Neural cell (in vitro differentiated cells): Measurements from ENCODE around the gene C21orf91. TPM values are rescaled to one million over a fixed set of nuclear protein-coding genes. Genes with fewer than 3 reads are reported as not detected.

Experiments
- H2AFZ ChIP-seq: fragments of 200-600, 300-800 bp; sonication (generic), shearing (Covaris generic); 2 replicates; pipeline ENCODE4 v1.6.0; 2014; ENCODE audit warnings: low read depth, mild to moderate bottlenecking, antibody characterized with exemption, low read length, moderate library complexity
- H3F3A ChIP-seq: fragments of 200-600 bp; shearing (Covaris generic); 2 replicates; pipeline ENCODE4 v1.6.1; 2016; ENCODE audit warnings: mild to moderate bottlenecking, moderate library complexity, mixed read lengths, antibody characterized with exemption, low read length; ENCODE audit not compliant: insufficient read depth, poor library complexity, severe bottlenecking
- H3K27ac ChIP-seq: fragments of 200-600, 300-800 bp; sonication (generic), shearing (Covaris generic); 2 replicates; pipeline ENCODE4 v1.5.1; 2014; ENCODE audit warnings: mild to moderate bottlenecking, low read length, moderate library complexity
- H3K27me3 ChIP-seq: fragments of 300-800, 200-600 bp; sonication (generic), shearing (Covaris generic); 2 replicates; pipeline ENCODE4 v1.6.0; 2014; ENCODE audit warnings: mild to moderate bottlenecking, low read depth, low read length, moderate library complexity; ENCODE audit not compliant: insufficient read depth
- H3K36me3 ChIP-seq: fragments of 300-800, 200-600 bp; sonication (generic), shearing (Covaris generic); 2 replicates; pipeline ENCODE4 v1.5.1; 2014; ENCODE audit warnings: mild to moderate bottlenecking, antibody characterized with exemption, low read length, moderate library complexity; ENCODE audit not compliant: insufficient read depth
- H3K4me2 ChIP-seq: fragments of 300-800, 200-600 bp; sonication (generic), shearing (Covaris generic); 2 replicates; pipeline ENCODE4 v1.6.0; 2014; ENCODE audit warnings: mild to moderate bottlenecking, low read length
- H3K4me3 ChIP-seq: fragments of 300-800, 200-600 bp; sonication (generic), shearing (Covaris generic); 2 replicates; pipeline ENCODE4 v1.5.1; 2014; ENCODE audit warnings: mild to moderate bottlenecking, low read length, moderate library complexity
- H3K79me2 ChIP-seq: fragments of 200-600 bp; shearing (Covaris generic); replicated peaks from 2 replicates; pipeline ENCODE4 v1.6.0; 2014; ENCODE audit warnings: mild to moderate bottlenecking, low read length, moderate library complexity; ENCODE audit not compliant: insufficient read depth
- H3K9ac ChIP-seq: fragments of 300-800, 200-600 bp; sonication (generic), shearing (Covaris generic); 2 replicates; pipeline ENCODE4 v1.6.1; 2016; ENCODE audit warnings: mild to moderate bottlenecking, low read length, mixed read lengths
- H3K9me2 ChIP-seq: fragments of 200-600 bp; shearing (Covaris generic); 2 replicates; pipeline ENCODE4 v1.6.1; 2016; ENCODE audit warnings: mild to moderate bottlenecking, low read length, mixed read lengths; ENCODE audit not compliant: insufficient read depth
- H3K9me3 ChIP-seq: fragments of 200-600, 300-800 bp; sonication (generic), shearing (Covaris generic); 2 replicates; pipeline ENCODE4 v1.6.1; 2016; ENCODE audit warnings: mild to moderate bottlenecking, mixed run types, low read length, moderate library complexity, mixed read lengths
- H4K20me1 ChIP-seq: fragments of 200-600 bp; shearing (Covaris generic); 2 replicates; pipeline ENCODE4 v1.6.1; 2016; ENCODE audit warnings: mild to moderate bottlenecking, mixed run types; ENCODE audit not compliant: insufficient read depth
- EP300 ChIP-seq: fragments of 450-650 bp; conservative IDR thresholded peaks from 2 replicates; pipeline ENCODE4 v1.6.1; 2014; ENCODE audit warnings: antibody characterized with exemption, mild to moderate bottlenecking, moderate library complexity; ENCODE audit not compliant: poor library complexity, severe bottlenecking
- EZH2 ChIP-seq: fragments of 200-600, 300-800 bp; shearing (Covaris generic), sonication (generic); IDR thresholded peaks from 2 replicates; pipeline ENCODE4 v1.6.1; 2014; ENCODE audit warnings: antibody characterized with exemption, low read length, borderline replicate concordance, mild to moderate bottlenecking; ENCODE audit not compliant: insufficient read depth, poor library complexity, severe bottlenecking
- MXI1 ChIP-seq: fragments of 450-650 bp; conservative IDR thresholded peaks from 2 replicates; pipeline ENCODE4 v1.6.1; 2014; ENCODE audit warnings: antibody characterized with exemption, mild to moderate bottlenecking; ENCODE audit not compliant: poor library complexity, severe bottlenecking
- POLR2AphosphoS5 ChIP-seq: IDR thresholded peaks from 2 replicates; pipeline ENCODE4 v1.6.1; 2012
- RAD21 ChIP-seq: fragments of 450-650 bp; conservative IDR thresholded peaks from 2 replicates; pipeline ENCODE4 v1.6.1; 2014; ENCODE audit warnings: antibody characterized with exemption, mild to moderate bottlenecking, moderate library complexity
- SMC3 ChIP-seq: fragments of 450-650 bp; conservative IDR thresholded peaks from 2 replicates; pipeline ENCODE4 v1.6.1; 2014; ENCODE audit warnings: antibody characterized with exemption, mild to moderate bottlenecking, moderate library complexity; ENCODE audit not compliant: poor library complexity
- TAF1 ChIP-seq: IDR thresholded peaks from 2 replicates; pipeline ENCODE4 v1.6.1; 2012; ENCODE audit warnings: low read depth
- polyA plus RNA-seq: library from polyadenylated mRNA; depleted of rRNA; stranded (reverse); fragments of >200 nt; gene quantifications from 2 replicates; pipeline ENCODE4 v1.2.3, GENCODE V29; 2014
- TF ChIP-seq, protein P1 (sequence below): IDR thresholded peaks from 2 replicates; pipeline ENCODE4 v1.6.1; 2012; ENCODE audit warnings: borderline replicate concordance
- TF ChIP-seq, protein P2 (sequence below): fragments of 450-650 bp; IDR thresholded peaks from 2 replicates; pipeline ENCODE4 v1.5.1; 2014; ENCODE audit warnings: antibody characterized with exemption, mild to moderate bottlenecking, moderate library complexity; ENCODE audit not compliant: poor library complexity, severe bottlenecking

The C21orf91 gene
- polyA plus RNA-seq, 1 donor from 2014 or later: 19.6 TPM

DNA sequence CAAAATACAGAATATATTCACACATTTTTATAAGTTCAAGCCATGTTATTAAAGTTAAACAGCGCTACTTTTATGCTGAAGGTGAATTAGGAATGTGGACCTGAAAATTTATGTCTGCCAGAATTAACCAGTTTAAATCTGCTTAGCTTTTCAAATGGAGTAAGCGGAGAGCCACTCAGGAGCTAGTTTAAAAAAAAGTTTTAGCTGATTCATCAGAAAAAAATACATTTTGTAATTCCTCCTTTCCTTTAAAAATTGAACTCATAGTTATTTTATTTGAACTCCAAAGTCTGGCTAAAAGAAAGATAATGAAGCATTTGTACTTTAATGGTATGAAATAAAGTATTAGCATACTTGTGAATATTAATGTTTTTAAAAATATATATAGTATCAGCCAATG is 21.2 kb downstream of the C21orf91 start:
- Histone ChIP-seq H3K4me2 (no peak overlapping the region), H3K79me2 (peaks cover 5% of the 10 kb centered on the region), H4K20me1 (no peaks in the 10 kb centered on the region), H3K9me2 (no peaks in the 10 kb centered on the region), H3K27me3 (no peaks in the 10 kb centered on the region), H2AFZ (no peak overlapping the region), H3K36me3 (no peaks in the 10 kb centered on the region), H3F3A (no peaks in the 10 kb centered on the region), H3K9me3 (no peaks in the 10 kb centered on the region), H3K9ac (no peak overlapping the region), H3K27ac (no peak overlapping the region), H3K4me3 (no peak overlapping the region)
- no peak for TF ChIP-seq EP300
- TF ChIP-seq EZH2: no peak
- TF ChIP-seq SMC3: no peak
- no peak for TF ChIP-seq RAD21
- TF ChIP-seq MXI1: no peak
- TF ChIP-seq POLR2AphosphoS5: no peak
- TF ChIP-seq, protein P1, sequence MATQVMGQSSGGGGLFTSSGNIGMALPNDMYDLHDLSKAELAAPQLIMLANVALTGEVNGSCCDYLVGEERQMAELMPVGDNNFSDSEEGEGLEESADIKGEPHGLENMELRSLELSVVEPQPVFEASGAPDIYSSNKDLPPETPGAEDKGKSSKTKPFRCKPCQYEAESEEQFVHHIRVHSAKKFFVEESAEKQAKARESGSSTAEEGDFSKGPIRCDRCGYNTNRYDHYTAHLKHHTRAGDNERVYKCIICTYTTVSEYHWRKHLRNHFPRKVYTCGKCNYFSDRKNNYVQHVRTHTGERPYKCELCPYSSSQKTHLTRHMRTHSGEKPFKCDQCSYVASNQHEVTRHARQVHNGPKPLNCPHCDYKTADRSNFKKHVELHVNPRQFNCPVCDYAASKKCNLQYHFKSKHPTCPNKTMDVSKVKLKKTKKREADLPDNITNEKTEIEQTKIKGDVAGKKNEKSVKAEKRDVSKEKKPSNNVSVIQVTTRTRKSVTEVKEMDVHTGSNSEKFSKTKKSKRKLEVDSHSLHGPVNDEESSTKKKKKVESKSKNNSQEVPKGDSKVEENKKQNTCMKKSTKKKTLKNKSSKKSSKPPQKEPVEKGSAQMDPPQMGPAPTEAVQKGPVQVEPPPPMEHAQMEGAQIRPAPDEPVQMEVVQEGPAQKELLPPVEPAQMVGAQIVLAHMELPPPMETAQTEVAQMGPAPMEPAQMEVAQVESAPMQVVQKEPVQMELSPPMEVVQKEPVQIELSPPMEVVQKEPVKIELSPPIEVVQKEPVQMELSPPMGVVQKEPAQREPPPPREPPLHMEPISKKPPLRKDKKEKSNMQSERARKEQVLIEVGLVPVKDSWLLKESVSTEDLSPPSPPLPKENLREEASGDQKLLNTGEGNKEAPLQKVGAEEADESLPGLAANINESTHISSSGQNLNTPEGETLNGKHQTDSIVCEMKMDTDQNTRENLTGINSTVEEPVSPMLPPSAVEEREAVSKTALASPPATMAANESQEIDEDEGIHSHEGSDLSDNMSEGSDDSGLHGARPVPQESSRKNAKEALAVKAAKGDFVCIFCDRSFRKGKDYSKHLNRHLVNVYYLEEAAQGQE: no peak
- TF ChIP-seq, protein P2, sequence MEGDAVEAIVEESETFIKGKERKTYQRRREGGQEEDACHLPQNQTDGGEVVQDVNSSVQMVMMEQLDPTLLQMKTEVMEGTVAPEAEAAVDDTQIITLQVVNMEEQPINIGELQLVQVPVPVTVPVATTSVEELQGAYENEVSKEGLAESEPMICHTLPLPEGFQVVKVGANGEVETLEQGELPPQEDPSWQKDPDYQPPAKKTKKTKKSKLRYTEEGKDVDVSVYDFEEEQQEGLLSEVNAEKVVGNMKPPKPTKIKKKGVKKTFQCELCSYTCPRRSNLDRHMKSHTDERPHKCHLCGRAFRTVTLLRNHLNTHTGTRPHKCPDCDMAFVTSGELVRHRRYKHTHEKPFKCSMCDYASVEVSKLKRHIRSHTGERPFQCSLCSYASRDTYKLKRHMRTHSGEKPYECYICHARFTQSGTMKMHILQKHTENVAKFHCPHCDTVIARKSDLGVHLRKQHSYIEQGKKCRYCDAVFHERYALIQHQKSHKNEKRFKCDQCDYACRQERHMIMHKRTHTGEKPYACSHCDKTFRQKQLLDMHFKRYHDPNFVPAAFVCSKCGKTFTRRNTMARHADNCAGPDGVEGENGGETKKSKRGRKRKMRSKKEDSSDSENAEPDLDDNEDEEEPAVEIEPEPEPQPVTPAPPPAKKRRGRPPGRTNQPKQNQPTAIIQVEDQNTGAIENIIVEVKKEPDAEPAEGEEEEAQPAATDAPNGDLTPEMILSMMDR: no peak
- TF ChIP-seq TAF1: no peak

DNA sequence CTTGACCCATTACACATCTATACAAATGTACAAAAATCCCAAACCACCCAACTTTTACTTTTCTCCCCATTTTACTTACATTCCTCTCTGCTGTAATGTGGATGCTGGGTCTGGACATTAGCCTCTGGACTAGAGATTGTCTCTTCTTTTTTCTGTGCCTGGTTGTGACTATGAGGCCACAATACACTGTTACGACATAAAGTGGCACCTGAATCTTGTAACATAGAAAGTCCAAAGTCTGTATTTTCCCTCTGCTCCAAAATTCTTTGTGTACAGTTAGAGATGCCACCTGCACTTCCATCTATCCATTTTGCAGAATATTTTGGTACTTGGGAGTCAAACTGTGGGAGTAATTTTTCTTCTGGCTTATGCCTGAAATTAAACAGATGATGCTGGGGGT is 22.7 kb downstream of the C21orf91 start:
- no peak overlapping the region for H2AFZ ChIP-seq
- H3K9me3 ChIP-seq: no peaks in the 10 kb centered on the region
- no peaks in the 10 kb centered on the region for H4K20me1 ChIP-seq
- H3K79me2 ChIP-seq: peaks cover 5% of the 10 kb centered on the region
- H3K36me3 ChIP-seq: peaks cover 4% of the 10 kb centered on the region
- no peak overlapping the region for H3K27ac ChIP-seq
- H3K27me3 ChIP-seq: no peaks in the 10 kb centered on the region
- H3F3A ChIP-seq: no peaks in the 10 kb centered on the region
- no peaks in the 10 kb centered on the region for H3K9me2 ChIP-seq
- H3K4me3 ChIP-seq: no peak overlapping the region
- no peak overlapping the region for H3K9ac ChIP-seq
- TF ChIP-seq SMC3 (no peak), MXI1 (no peak), TAF1 (no peak)
- TF ChIP-seq, protein P1: no peak
- no peak overlapping the region for H3K4me2 ChIP-seq
